Measurements from ENCODE around the gene FAM83G.

The FAM83G gene

GRCh38 chr17:18991531-18992315, 12.8 kb downstream of the FAM83G start:
- Histone ChIP-seq H3K36me3 (ENCODE audit: insufficient read depth, low read length) (no peaks in the 10 kb centered on the region), H3K9ac (ENCODE audit: low read length) (no peak overlapping the region), H3K4me1 (ENCODE audit: insufficient read depth, low read length) (no peaks in the 10 kb centered on the region), H3K27ac (ENCODE audit: low read depth, low read length) (no peak overlapping the region), H3K27me3 (ENCODE audit: control insufficient read depth in 1 of 2, insufficient read depth in 2 of 2, low read length in 2 of 2) (no peaks in the 10 kb centered on the region), H3K4me3 (ENCODE audit: low read depth in 1 of 2, low read length in 2 of 2) (no peak overlapping the region), H3K9me3 (ENCODE audit: low read length) (no peaks in the 10 kb centered on the region)

- Histone ChIP-seq H3K4me1 (ENCODE audit: insufficient read depth, low read length) (no peaks in the 10 kb centered on the region), H3K27ac (ENCODE audit: low read depth, low read length) (no peak overlapping the region), H3K4me3 (ENCODE audit: low read depth in 1 of 2, low read length in 2 of 2) (no peak overlapping the region)
Observed at GRCh38 chr17:18990331-18990730, 14.2 kb downstream of the FAM83G start.

GRCh38 chr17:18988546-18989173, 15.9 kb downstream of the FAM83G start:
- H3K27ac ChIP-seq (ENCODE audit: low read depth, low read length) = no peak overlapping the region
- H3K27me3 ChIP-seq (ENCODE audit: control insufficient read depth in 1 of 2, insufficient read depth in 2 of 2, low read length in 2 of 2) = no peaks in the 10 kb centered on the region
- H3K9ac ChIP-seq (ENCODE audit: low read length) = no peak overlapping the region
- H3K4me3 ChIP-seq (ENCODE audit: low read depth in 1 of 2, low read length in 2 of 2) = no peak overlapping the region
- H3K4me1 ChIP-seq (ENCODE audit: insufficient read depth, low read length) = no peaks in the 10 kb centered on the region
- no peaks in the 10 kb centered on the region for H3K9me3 ChIP-seq (ENCODE audit: low read length)
- no peaks in the 10 kb centered on the region for H3K36me3 ChIP-seq (ENCODE audit: insufficient read depth, low read length)

More at GRCh38 chr17:18990331-18990730, 14.2 kb downstream of the FAM83G start:
- Histone ChIP-seq H3K9me3 (ENCODE audit: low read length) (no peaks in the 10 kb centered on the region), H3K27me3 (ENCODE audit: control insufficient read depth in 1 of 2, insufficient read depth in 2 of 2, low read length in 2 of 2) (no peaks in the 10 kb centered on the region), H3K9ac (ENCODE audit: low read length) (no peak overlapping the region), H3K36me3 (ENCODE audit: insufficient read depth, low read length) (no peaks in the 10 kb centered on the region)

- H3K4me1 ChIP-seq (ENCODE audit: insufficient read depth, low read length) = no peaks in the 10 kb centered on the region
- no peak overlapping the region for H3K4me3 ChIP-seq (ENCODE audit: low read depth in 1 of 2, low read length in 2 of 2)
- no peaks in the 10 kb centered on the region for H3K36me3 ChIP-seq (ENCODE audit: insufficient read depth, low read length)
- H3K27me3 ChIP-seq (ENCODE audit: control insufficient read depth in 1 of 2, insufficient read depth in 2 of 2, low read length in 2 of 2) = no peaks in the 10 kb centered on the region
- no peak overlapping the region for H3K9ac ChIP-seq (ENCODE audit: low read length)
- H3K9me3 ChIP-seq (ENCODE audit: low read length) = no peaks in the 10 kb centered on the region
- no peak overlapping the region for H3K27ac ChIP-seq (ENCODE audit: low read depth, low read length)
Observed at GRCh38 chr17:18987862-18988545, 16.6 kb downstream of the FAM83G start.

- Histone ChIP-seq H3K36me3 (ENCODE audit: insufficient read depth, low read length) (no peaks in the 10 kb centered on the region), H3K27me3 (ENCODE audit: control insufficient read depth in 1 of 2, insufficient read depth in 2 of 2, low read length in 2 of 2) (no peaks in the 10 kb centered on the region), H3K9me3 (ENCODE audit: low read length) (no peaks in the 10 kb centered on the region), H3K4me3 (ENCODE audit: low read depth in 1 of 2, low read length in 2 of 2) (no peak overlapping the region), H3K4me1 (ENCODE audit: insufficient read depth, low read length) (no peaks in the 10 kb centered on the region), H3K9ac (ENCODE audit: low read length) (no peak overlapping the region), H3K27ac (ENCODE audit: low read depth, low read length) (no peak overlapping the region)
Observed at GRCh38 chr17:18987230-18987610, 17.3 kb downstream of the FAM83G start.

GRCh38 chr17:18986541-18987229, 17.9 kb downstream of the FAM83G start:
- Histone ChIP-seq H3K36me3 (ENCODE audit: insufficient read depth, low read length) (no peaks in the 10 kb centered on the region), H3K27me3 (ENCODE audit: control insufficient read depth in 1 of 2, insufficient read depth in 2 of 2, low read length in 2 of 2) (no peaks in the 10 kb centered on the region), H3K9ac (ENCODE audit: low read length) (no peak overlapping the region), H3K4me3 (ENCODE audit: low read depth in 1 of 2, low read length in 2 of 2) (no peak overlapping the region), H3K9me3 (ENCODE audit: low read length) (no peaks in the 10 kb centered on the region), H3K4me1 (ENCODE audit: insufficient read depth, low read length) (no peaks in the 10 kb centered on the region), H3K27ac (ENCODE audit: low read depth, low read length) (no peak overlapping the region)

GRCh38 chr17:18985475-18985874, 19.1 kb downstream of the FAM83G start:
- Histone ChIP-seq H3K9me3 (ENCODE audit: low read length) (no peaks in the 10 kb centered on the region), H3K27me3 (ENCODE audit: control insufficient read depth in 1 of 2, insufficient read depth in 2 of 2, low read length in 2 of 2) (no peaks in the 10 kb centered on the region), H3K4me1 (ENCODE audit: insufficient read depth, low read length) (no peaks in the 10 kb centered on the region), H3K27ac (ENCODE audit: low read depth, low read length) (no peak overlapping the region), H3K36me3 (ENCODE audit: insufficient read depth, low read length) (no peaks in the 10 kb centered on the region), H3K4me3 (ENCODE audit: low read depth in 1 of 2, low read length in 2 of 2) (no peak overlapping the region), H3K9ac (ENCODE audit: low read length) (no peak overlapping the region)

- Histone ChIP-seq H3K4me3 (ENCODE audit: low read depth in 1 of 2, low read length in 2 of 2) (no peak overlapping the region), H3K4me1 (ENCODE audit: insufficient read depth, low read length) (no peaks in the 10 kb centered on the region), H3K36me3 (ENCODE audit: insufficient read depth, low read length) (no peaks in the 10 kb centered on the region), H3K27me3 (ENCODE audit: control insufficient read depth in 1 of 2, insufficient read depth in 2 of 2, low read length in 2 of 2) (no peaks in the 10 kb centered on the region), H3K9me3 (ENCODE audit: low read length) (no peaks in the 10 kb centered on the region), H3K27ac (ENCODE audit: low read depth, low read length) (no peak overlapping the region), H3K9ac (ENCODE audit: low read length) (no peak overlapping the region)
Observed at GRCh38 chr17:18984273-18985114, 20.1 kb downstream of the FAM83G start.

GRCh38 chr17:18981642-18982424, 22.7 kb downstream of the FAM83G start:
- Histone ChIP-seq H3K36me3 (ENCODE audit: insufficient read depth, low read length) (no peaks in the 10 kb centered on the region), H3K27me3 (ENCODE audit: control insufficient read depth in 1 of 2, insufficient read depth in 2 of 2, low read length in 2 of 2) (no peaks in the 10 kb centered on the region), H3K4me3 (ENCODE audit: low read depth in 1 of 2, low read length in 2 of 2) (no peak overlapping the region), H3K27ac (ENCODE audit: low read depth, low read length) (no peak overlapping the region), H3K4me1 (ENCODE audit: insufficient read depth, low read length) (no peaks in the 10 kb centered on the region), H3K9me3 (ENCODE audit: low read length) (no peaks in the 10 kb centered on the region), H3K9ac (ENCODE audit: low read length) (no peak overlapping the region)

GRCh38 chr17:18981335-18981641, 23.3 kb downstream of the FAM83G start:
- Histone ChIP-seq H3K36me3 (ENCODE audit: insufficient read depth, low read length) (no peaks in the 10 kb centered on the region), H3K4me3 (ENCODE audit: low read depth in 1 of 2, low read length in 2 of 2) (no peak overlapping the region), H3K9ac (ENCODE audit: low read length) (no peak overlapping the region), H3K9me3 (ENCODE audit: low read length) (no peaks in the 10 kb centered on the region), H3K4me1 (ENCODE audit: insufficient read depth, low read length) (no peaks in the 10 kb centered on the region), H3K27me3 (ENCODE audit: control insufficient read depth in 1 of 2, insufficient read depth in 2 of 2, low read length in 2 of 2) (no peaks in the 10 kb centered on the region), H3K27ac (ENCODE audit: low read depth, low read length) (no peak overlapping the region)

Data from muscle layer of colon (tissue), 2 donors.